IPS DF 6.9 (cell line): ENCODE results near the gene KRTAP5-5.
"Not testable (repeated sequence)": the region's sequence is repeated elsewhere in the genome, so short reads cannot be mapped to it uniquely, and the experiment has no call there.

Experiments
- DNase-seq: peaks from one replicate; pipeline ENCODE4 v3.0.0-alpha.2; 2013; ENCODE audit warnings: low read depth, low spot score
- H3K27ac ChIP-seq: one replicate; pipeline ENCODE4 v1.5.1; 2013; ENCODE audit warnings: low read length, control low read depth
- H3K27me3 ChIP-seq: 2 replicates; pipeline ENCODE4 v1.6.1; 2013; ENCODE audit warnings: mild to moderate bottlenecking, low read length; ENCODE audit not compliant: control insufficient read depth, insufficient read depth
- H3K36me3 ChIP-seq: 2 replicates; pipeline ENCODE4 v1.6.1; 2013; ENCODE audit warnings: low read length; ENCODE audit not compliant: control insufficient read depth, insufficient read depth
- H3K4me1 ChIP-seq: 2 replicates; pipeline ENCODE4 v1.6.1; 2013; ENCODE audit warnings: low read length; ENCODE audit not compliant: control insufficient read depth, insufficient read depth
- H3K4me3 ChIP-seq: 2 replicates; pipeline ENCODE4 v1.5.1; 2013; ENCODE audit warnings: mild to moderate bottlenecking, low read length
- H3K9me3 ChIP-seq: 2 replicates; pipeline ENCODE4 v1.6.1; 2013; ENCODE audit warnings: low read length, inconsistent platforms; ENCODE audit not compliant: control insufficient read depth, insufficient read depth
- WGBS: extraction: QIAGEN DNeasy Blood & Tissue Kit; methylation state at CpG from one replicate; pipeline ENCODE4 v1.1.7; 2013; ENCODE audit warnings: mixed read lengths, missing lambda C conversion rate; ENCODE audit not compliant: insufficient read length, insufficient coverage; 5-methylcytosine and 5-hydroxymethylcytosine counted together

KRTAP5-5 gene

DNA sequence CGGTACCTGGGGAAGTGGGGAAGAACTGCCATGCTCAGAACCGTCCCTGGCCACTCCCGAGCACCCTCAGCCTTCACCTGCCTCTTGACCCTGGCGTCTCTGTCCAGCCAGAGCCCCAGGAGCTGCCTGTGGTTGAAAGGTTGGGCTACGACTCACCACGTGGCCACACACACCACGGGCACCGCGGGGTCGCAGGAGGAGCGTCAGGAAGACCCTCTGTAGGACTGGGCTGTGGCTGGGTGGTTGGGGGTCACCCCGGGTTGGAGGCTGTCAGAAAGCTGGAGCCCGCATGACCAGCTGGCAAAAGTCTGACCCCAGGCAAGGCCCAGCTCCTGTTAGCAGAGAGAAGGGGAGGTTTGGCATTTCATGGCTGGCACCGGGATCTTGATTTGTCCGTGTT is 11.5 kb downstream of the KRTAP5-5 start:
- no peak overlapping the region for H3K4me3 ChIP-seq
- no peak overlapping the region for H3K27ac ChIP-seq
- no peaks in the 10 kb centered on the region for H3K27me3 ChIP-seq
- H3K9me3 ChIP-seq, result no peaks in the 10 kb centered on the region
- no CpG with 5 or more reads among the region's 15 CpGs for WGBS
- H3K36me3 ChIP-seq, result no peaks in the 10 kb centered on the region
- no peaks in the 10 kb centered on the region; the same call in 1 of the 2 replicates for H3K4me1 ChIP-seq
- DNase-seq, result no peak

DNA sequence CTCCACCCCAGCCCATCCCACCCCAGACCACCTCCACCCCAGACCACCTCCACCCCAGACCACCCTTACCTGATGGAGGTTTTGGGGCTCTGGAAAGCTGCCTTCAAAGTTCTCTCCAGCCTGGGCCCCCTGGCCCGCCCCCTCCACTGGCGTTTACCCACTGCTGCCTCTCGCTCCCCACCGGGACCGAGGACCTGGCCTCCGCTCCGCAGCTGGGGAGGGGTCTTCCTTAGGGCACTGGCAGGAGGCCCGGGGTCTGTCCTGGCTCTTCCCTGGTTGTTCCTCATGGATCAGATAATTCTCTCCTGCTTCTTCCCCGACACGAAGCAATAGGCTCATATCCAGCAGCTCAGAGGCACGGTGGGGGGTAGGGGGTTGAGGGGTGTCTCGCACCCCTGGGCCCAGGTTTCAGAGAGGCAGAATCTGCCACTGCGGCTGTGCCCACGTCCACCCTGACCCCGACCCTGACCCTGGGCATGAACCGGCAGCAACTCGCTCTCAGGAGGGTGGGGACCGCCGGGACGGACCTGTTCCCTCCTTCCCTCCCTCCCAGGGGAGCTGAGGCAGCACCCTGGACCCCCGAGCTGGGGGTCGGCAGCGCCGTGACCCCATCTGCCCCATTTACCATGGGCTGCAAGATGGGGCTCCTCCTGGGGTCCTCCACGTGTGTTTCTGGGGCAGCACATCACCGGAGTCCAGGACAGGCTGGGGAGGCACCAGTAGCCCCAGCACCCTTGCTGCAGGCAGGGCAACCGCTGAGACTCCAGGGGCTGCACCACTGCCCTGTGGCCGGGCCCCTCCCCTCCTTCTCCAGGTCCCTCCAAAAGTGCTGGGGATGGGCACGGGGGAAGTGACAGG is 12.9 kb downstream of the KRTAP5-5 start:
- Histone ChIP-seq H3K27ac (no peak overlapping the region), H3K4me1 (no peaks in the 10 kb centered on the region; the same call in 1 of the 2 replicates), H3K27me3 (no peaks in the 10 kb centered on the region), H3K36me3 (no peaks in the 10 kb centered on the region), H3K9me3 (no peaks in the 10 kb centered on the region), H3K4me3 (no peak overlapping the region)
- WGBS, result no CpG with 5 or more reads among the region's 29 CpGs
- no peak for DNase-seq

DNA sequence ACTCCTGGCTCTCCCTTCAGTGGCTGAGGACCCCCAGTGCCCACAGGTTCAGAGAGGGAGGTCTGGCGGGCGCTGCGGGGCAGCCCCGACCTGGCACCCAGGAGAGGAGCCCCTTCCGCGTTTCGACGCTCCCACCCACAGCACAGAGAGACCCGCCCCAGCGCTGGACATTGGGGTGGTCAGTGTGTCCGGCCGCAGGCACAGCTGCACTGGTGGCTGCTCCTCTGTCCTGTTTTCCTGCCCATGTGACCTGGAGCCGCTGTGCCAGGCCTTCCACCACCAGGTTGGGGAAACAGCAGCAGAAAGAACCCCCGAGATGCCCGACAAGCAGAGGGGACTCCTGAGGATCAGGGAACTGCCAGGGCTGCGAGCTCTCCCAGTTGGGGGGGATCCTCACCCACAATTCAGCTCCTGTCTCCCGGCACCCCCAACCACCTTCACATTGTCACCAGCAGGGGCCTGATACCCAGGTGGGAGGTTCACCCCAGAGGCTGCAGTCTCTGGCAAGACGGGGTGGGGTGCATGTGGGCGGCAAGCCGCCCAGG is 13.6 kb downstream of the KRTAP5-5 start:
- no CpG with 5 or more reads among the region's 20 CpGs for WGBS
- Histone ChIP-seq H3K4me1 (no peaks in the 10 kb centered on the region; the same call in 1 of the 2 replicates), H3K27ac (no peak overlapping the region), H3K9me3 (no peaks in the 10 kb centered on the region), H3K27me3 (no peaks in the 10 kb centered on the region), H3K36me3 (no peaks in the 10 kb centered on the region), H3K4me3 (no peak overlapping the region)
- DNase-seq, result no peak

DNA sequence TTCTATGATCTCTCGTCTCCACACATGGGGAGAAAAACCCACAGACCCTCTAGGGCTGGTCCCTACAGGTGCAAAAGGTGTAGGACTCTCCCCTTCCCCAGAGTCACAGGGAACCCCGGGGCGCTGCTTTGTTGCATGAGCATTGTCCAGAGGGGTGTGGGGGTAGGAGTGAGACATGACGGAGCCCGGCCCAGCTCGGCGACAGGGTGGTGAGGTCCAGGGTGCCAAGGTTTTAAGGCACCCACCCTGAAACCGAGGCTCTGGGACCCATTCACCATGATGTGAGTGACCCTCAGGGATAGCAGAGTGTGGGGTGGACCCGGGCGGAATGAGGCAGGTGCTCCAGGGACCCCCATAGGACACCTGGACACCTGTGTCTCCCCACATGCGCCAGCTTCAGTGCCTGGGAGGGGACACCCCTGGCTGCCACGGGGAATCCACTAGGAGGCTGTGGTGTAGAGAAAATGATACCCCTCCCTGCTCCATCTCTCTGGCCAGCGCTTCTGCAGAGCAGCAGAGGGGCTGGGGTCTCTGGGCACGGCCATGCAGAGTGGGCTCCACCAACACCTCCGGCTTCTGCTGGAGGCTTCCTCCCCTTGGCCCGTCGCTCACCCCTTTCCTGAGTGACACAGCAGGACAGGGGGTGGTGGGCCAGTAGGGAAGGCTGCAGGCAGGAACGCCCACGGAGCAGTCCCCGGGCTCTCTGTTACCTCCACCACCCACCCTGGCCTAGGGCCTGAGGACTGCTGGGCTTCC is 15.2 kb downstream of the KRTAP5-5 start:
- no peak for DNase-seq
- no CpG with 5 or more reads among the region's 20 CpGs for WGBS
- H3K27ac ChIP-seq, result no peak overlapping the region
- H3K36me3 ChIP-seq, result no peaks in the 10 kb centered on the region
- H3K4me3 ChIP-seq, result no peak overlapping the region
- no peaks in the 10 kb centered on the region; the same call in 1 of the 2 replicates for H3K4me1 ChIP-seq
- no peaks in the 10 kb centered on the region for H3K27me3 ChIP-seq
- H3K9me3 ChIP-seq, result no peaks in the 10 kb centered on the region

DNA sequence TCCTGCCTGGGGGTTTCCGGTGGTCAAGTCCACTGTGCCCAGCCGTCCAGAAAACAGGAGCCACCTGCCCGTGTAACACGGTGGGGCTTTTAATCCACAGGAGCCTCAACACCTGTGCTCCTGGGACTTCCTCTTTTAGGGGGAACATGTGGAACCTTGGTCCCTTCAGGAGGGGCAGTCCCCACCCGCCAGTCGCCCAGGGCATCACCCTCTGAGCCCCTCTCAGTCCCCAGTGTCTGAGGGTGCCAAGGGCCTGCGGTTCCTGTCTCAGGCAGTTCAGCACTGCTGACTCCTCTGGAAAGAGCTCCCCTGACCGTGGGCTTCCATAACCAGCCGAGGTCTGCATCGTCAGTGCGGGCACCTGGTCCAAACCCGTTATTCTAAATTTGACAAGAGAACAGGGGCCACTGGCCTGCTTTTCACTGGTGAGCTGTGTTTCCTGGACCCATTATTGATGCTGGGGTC is 15.8 kb downstream of the KRTAP5-5 start:
- no peak overlapping the region for H3K4me3 ChIP-seq
- no peaks in the 10 kb centered on the region for H3K9me3 ChIP-seq
- no peaks in the 10 kb centered on the region for H3K27me3 ChIP-seq
- H3K4me1 ChIP-seq, result no peaks in the 10 kb centered on the region; the same call in 1 of the 2 replicates
- no peak overlapping the region for H3K27ac ChIP-seq
- WGBS, result no CpG with 5 or more reads among the region's 12 CpGs
- H3K36me3 ChIP-seq, result no peaks in the 10 kb centered on the region
- DNase-seq, result no peak

DNA sequence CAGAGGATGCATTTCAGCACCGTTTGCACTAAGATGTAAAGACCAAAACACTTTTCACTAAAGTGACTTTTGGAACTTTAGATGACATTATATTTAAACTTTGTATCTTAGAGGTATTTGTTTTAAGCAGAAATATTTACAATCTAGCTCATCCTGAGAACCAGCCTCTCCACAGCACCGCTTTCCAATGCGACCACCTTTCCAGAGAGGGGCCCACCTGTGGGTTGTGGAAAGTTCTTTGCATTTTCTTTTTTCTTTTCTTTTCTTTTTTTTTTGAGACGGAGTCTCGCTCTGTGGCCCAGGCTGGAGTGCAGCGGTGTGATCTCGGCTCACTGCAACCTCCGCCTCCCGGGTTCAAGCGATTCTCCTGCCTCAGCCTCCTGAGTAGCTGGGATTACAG is 17.0 kb downstream of the KRTAP5-5 start:
- H3K9me3 ChIP-seq, H3K27ac ChIP-seq, H3K4me1 ChIP-seq, H3K36me3 ChIP-seq, H3K27me3 ChIP-seq, DNase-seq, H3K4me3 ChIP-seq: not testable (repeated sequence)
- WGBS, result no CpG with 5 or more reads among the region's 10 CpGs

DNA sequence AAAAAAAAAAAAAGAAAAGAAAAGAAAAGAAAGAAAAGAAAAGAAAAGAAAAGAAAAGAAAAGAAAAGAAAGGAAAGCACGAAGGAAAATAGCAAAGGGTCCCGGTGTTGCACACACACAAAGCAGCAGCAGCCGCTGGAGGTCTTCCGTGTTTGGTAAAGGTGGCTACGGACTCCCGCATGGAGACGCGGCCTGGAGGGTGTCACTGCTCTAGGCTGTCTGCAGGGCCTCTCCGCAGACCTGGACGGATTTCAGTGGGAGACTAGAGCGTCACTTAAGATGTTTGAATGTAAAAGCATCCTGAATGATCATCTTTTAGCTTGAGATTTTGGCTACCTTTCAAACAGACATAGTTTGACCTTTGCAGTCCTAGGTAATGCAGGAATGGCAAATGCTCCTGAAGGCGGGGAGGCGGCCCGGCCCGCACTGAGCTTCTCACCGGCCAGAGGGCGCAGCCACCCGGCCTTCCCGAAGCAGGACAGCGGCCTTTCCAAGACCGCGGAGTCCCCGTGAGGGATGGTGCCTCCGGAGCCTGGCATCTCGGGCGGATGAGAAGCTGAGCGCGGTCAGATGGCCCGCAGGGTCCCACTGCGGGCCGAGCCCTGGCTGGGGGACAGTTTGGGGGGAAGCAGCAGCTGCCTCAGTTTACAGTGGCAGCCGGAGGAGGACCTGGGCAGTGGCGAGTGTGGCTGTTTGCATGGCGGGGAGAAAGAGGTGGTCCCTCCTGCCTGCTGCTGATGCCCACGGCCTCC is 18.5 kb downstream of the KRTAP5-5 start:
- no peaks in the 10 kb centered on the region for H3K36me3 ChIP-seq
- no CpG with 5 or more reads among the region's 35 CpGs for WGBS
- H3K9me3 ChIP-seq, result no peaks in the 10 kb centered on the region
- 0 out of 2 replicates have a peak, but pooled peaks cover 1% of the 10 kb centered on the region for H3K27me3 ChIP-seq
- H3K4me1 ChIP-seq, result no peaks in the 10 kb centered on the region; the same call in 1 of the 2 replicates
- H3K27ac ChIP-seq, result no peak overlapping the region
- DNase-seq, result no peak
- H3K4me3 ChIP-seq, result no peak overlapping the region

DNA sequence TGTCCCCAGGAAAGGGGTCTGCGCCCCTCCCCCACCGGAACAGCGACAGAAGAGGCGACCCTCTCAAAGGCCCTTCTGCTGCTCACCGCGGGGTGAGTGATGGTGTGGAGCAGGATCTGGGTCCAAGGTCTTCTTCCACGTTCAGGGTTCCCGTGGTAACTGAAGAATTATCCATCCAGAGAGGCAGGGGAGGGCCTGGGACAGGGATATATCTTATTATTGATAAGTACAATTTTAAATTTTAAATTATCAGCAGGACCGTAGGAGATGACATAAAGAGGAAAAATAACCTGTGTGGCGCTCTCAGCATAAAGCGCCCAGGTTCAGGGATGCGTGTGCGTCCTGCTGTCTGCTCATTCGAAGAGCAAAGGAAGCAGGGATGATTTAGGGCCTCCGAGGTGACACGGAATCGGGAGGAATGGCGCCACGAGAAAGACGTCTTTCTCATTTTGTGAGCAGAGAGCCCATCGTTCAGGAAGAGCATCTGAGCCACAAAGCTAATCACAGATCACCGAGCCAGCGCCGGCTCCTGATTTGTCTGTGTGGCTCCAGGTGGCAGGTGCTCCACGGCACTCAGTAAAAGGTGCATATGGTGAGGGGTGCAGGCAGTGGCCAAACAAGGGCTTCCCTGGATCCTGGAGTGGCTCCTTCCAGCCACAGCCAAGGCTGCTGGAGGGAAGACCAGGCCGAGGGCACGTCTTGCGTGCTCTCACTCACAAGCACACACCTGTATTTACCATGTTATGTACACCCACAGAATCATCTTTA is 19.3 kb downstream of the KRTAP5-5 start:
- H3K27ac ChIP-seq, result no peak overlapping the region
- 0 out of 2 replicates have a peak, but pooled peaks cover 1% of the 10 kb centered on the region for H3K27me3 ChIP-seq
- no peaks in the 10 kb centered on the region for H3K36me3 ChIP-seq
- H3K9me3 ChIP-seq, result no peaks in the 10 kb centered on the region
- no peak for DNase-seq
- no peak overlapping the region for H3K4me3 ChIP-seq
- H3K4me1 ChIP-seq, result no peaks in the 10 kb centered on the region; the same call in 1 of the 2 replicates
- no CpG with 5 or more reads among the region's 28 CpGs for WGBS

DNA sequence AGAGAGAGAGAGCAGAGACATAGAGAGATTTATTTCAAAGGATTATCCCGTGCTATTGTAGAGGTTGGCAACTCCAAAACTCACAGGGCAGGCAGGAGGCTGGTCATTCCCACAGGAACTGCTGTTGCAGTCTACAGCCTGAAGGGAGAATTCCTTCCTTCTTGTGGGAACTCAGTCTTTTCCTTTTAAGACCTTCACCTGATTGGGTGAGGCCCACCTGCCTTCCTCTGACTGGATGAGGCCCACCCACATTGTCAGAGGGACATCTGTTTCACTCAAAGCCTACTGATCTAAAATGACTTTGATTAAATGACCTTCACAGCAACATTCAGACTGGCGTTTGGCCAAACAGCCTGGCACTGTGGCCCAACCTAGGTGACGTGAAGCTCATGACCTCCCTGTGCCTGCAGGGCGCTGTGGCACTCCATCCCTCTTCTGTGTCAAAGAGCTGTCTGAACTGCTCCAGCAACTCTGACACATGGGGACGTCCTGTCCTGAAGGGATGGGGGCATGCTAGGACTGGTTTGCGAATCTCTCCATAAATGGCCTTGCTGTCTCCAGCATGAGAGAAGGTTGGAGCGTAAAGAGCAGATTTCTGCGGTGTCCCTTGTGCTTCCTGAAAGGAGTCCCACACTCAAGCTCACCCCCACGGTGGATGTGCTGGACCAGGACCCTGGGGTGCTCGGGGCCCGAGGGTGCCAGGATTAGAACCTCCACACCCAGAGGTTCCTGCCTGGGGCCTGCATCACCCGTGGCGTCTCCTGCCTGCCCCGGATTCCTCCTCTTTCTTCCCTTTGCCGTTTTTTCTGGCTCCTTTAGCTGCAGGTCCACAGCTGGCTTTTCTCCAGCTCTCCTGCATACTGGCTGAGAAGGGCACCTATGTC is 20.7 kb downstream of the KRTAP5-5 start:
- H3K27ac ChIP-seq, result no peak overlapping the region
- WGBS, result no CpG with 5 or more reads among the region's 15 CpGs
- H3K9me3 ChIP-seq, result no peaks in the 10 kb centered on the region
- 0 out of 2 replicates have a peak, but pooled peaks cover 1% of the 10 kb centered on the region for H3K27me3 ChIP-seq
- DNase-seq, result no peak
- no peaks in the 10 kb centered on the region for H3K36me3 ChIP-seq
- no peaks in the 10 kb centered on the region; the same call in 1 of the 2 replicates for H3K4me1 ChIP-seq
- no peak overlapping the region for H3K4me3 ChIP-seq
